SH-SY5Y (cell line): ENCODE results near the gene PCP4.

ENCODE experiments used
- GATA2 ChIP-seq: IDR thresholded peaks from 2 replicates; pipeline ENCODE4 v1.6.1; 2011; ENCODE audit warnings: mild to moderate bottlenecking, low read depth, low read length
- GATA3 ChIP-seq: IDR thresholded peaks from 2 replicates; pipeline ENCODE4 v1.6.1; 2011; ENCODE audit warnings: low read depth, mild to moderate bottlenecking, low read length, moderate library complexity

PCP4 gene

DNA sequence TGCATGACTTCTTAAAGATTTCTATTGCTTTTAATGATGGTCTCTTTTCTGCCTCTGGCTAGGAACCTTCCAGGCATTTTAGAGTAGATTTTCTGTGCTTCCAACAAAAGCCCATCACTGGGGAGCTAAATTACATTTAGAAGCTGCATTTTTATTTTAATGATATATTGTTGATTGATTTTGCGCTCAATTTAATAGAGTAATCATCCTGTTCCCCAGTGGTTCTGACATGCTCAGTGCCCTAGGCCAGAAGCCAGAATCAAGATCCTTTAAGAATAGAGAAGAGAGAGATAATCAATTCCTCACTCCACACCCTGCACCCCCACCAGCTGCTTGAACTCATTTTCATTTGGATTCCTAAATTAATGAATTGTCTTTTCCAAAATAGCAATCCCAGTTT, 97.8 kb downstream of the PCP4 start:
- no peak for TF ChIP-seq GATA2
- TF ChIP-seq GATA3 = no peak

- TF ChIP-seq GATA3 (no peak), GATA2 (no peak)
These were observed 99.5 kb downstream of the PCP4 start for GRCh38 chr21:39966786-39967185.

DNA sequence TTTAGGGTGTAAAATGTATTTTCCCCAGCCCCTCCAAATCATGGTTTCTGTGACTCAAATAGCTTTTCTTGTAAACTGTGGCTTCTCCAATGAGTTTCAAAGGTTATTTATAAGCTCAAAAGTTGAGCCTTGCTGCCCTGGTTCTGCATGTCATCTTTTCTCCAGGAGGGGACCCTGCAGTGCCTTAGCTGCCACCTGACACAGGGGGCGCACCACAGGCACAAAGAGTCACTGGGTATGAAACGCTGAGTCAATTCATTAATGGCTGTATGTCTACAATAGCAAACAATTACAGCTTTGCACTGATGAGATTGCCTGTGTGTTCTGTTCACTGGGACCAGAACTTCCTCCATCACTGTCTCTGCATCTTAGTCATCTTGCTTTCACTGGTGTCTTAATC, 100.8 kb downstream of the PCP4 start:
- TF ChIP-seq GATA2 (no peak), GATA3 (no peak)

GRCh38 chr21:39969691-39970364, 102.6 kb downstream of the PCP4 start:
- TF ChIP-seq GATA2 = no peak
- no peak for TF ChIP-seq GATA3

GRCh38 chr21:39971956-39972355, 104.7 kb downstream of the PCP4 start:
- TF ChIP-seq GATA3 = no peak
- no peak for TF ChIP-seq GATA2

GRCh38 chr21:39972471-39972870, 105.2 kb downstream of the PCP4 start:
- TF ChIP-seq GATA2 (no peak), GATA3 (no peak)

GRCh38 chr21:39972976-39973770, 105.9 kb downstream of the PCP4 start:
- TF ChIP-seq GATA3 (no peak), GATA2 (no peak)

DNA sequence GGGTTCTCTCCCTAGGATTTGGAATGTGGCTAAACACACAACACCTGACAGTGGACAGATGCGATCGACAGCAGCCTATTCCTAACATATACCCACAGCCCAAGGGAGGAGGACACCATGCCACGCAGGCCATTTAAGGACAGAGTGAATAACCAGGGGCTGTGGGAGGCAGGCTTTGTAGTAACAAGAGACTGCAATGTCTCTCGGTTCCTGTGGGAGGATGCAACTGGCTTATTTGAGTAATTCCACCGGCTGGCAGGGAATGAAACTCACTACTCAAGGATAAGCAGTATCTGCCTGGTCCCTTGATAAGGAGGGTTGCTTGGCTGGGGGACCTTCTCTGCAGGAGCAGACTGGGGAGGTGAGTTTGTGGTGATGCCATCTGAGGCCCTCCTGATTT, 109.6 kb downstream of the PCP4 start:
- TF ChIP-seq GATA2 (no peak), GATA3 (no peak)
